NCI-H748 treated with DMSO at 0.1 percent for 48 hours (cell line): ENCODE data around the gene ERCC1.
"Not testable (repeated sequence)": the region's sequence is repeated elsewhere in the genome, so short reads cannot be mapped to it uniquely, and the experiment has no call there.

Experiments used
- DNase-seq: peaks from one replicate; lab custom pipeline; 2025; lab: John Stamatoyannopoulos, UW

The ERCC1 gene

GRCh38 chr19:45455707-45456499 lies 32.2 kb upstream of the ERCC1 start:
- DNase-seq, result no peak

DNA sequence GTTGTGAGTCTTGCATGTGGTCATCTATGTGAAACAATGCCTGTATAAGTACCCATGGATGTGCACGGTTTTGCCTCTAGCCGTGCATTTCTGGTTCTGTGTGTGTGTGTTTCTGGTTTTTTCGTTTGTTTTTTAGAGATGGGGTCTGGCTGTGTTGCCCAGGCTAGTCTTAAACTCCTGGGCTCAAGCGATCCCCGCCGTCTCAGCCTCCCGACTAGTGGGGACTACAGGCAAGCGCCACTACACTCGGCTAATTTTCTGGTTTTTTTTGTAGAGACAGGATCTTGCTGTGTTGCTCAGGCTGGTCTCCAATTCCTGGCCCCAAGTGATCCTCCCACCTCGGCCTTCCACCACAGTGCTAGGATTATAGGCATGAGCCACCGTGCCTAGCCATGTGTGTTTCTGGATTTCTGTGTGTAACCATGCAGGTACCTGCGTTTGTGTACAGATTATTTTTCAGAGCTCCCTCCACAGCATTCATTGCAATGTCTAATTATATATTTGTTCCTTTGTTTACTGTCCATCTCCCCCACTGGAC lies 28.2 kb upstream of the ERCC1 start:
- no peak for DNase-seq

DNA sequence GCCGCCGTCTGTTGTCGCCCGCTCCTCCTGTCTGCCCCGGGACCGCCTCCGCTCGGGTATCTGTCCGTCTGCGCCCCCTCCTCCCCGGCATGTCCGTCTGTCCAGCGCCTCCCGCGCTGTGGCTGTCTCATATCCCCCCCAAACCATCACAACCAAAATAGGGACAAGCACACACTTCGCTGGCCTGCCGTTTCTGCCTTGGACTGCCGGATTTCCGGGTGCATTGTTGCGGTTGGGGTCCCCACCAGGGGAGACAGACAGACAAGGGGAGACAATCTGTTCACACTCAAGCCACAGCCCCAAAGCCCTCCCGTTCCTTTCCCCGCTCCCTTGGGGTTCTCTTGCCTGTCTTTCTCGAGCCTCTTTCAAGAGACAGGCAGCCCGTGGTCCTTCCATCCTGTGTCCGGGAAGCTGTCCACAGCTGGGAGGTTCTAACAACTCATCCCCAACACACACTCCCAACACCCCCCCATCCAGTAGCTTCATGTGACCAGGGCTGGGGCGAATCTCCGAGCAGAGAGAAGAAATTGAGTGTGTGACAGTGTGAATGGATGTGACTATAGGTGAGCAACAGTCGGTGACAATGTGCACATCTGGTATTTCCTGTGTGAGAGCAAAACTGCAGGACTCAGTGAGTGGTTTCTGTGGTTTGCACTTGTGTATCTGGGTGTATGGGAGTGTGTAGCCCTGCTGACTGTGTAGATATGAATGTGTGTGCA lies 27.6 kb upstream of the ERCC1 start:
- no peak for DNase-seq

DNA sequence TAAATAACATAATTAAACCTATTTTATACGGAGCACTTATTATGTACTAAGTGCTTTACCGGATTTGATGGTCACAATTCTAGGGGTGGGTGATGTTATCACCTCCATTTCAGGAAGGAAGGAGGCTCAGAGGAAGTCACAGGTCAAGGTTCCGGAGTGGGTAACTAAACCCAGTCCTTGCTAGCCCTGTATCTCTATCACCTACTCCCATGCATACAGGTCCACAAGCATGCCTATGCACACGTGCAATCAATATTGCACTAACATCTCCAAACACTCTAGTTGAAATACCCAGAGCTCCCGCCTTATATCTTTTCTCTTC lies 26.3 kb upstream of the ERCC1 start:
- DNase-seq, result no peak

GRCh38 chr19:45448887-45449299 lies 25.2 kb upstream of the ERCC1 start:
- DNase-seq, result no peak

DNA sequence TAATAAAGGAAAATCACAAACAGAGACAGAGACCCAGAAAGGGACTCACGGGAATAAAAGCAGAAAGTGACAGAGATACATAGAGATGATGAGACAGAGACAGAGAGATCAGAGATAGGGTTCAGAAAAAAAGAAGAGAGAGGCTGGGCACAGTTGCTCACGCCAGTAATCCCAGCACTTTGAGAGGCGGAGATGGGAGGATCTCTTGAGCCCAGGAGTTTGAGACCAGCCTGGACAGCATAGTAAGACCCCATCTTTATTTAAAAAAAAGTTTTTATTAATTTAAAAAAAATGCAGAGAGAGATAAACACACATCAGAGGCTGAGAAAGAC lies 24.7 kb upstream of the ERCC1 start:
- no peak for DNase-seq

GRCh38 chr19:45446944-45447343 lies 23.2 kb upstream of the ERCC1 start:
- DNase-seq, result no peak

DNA sequence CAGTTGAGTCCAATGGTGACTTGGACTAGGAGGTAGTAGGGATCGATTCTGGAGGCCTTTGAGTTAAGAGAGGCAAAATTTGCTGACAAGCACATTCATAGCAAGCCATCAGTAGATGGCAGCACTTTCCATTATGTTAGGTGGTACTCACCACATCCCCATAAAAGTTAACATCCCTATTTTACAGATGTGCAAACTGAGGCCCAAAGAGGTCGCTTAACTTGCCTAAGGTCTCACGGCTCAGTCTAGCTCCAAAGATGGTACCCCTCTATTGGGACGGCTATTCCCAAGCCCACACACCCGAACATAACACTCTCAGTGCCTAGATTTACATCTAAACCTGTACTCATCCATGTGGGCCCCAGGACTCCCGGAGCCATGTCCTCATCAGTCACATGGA lies 22.6 kb upstream of the ERCC1 start:
- DNase-seq, result no peak

DNA sequence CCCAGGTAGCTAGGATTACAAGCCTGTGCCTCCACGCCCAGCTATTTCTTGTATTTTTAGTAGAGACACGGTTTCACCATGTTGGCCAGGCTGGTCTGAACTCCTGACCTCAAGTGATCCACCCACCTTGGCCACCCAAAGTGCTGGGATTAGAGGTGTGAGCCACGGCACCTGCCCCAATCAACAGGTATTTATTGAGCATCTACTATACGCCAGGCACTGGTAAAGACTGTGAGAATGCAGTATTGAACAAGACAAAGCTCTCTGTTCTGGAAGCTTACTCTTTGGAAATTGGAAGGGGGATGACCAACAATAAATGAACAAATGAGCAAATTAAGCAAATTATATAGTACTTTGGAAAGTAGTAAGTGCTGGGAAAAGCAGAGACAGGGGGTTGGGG lies 21.4 kb upstream of the ERCC1 start:
- DNase-seq, result no peak

DNA sequence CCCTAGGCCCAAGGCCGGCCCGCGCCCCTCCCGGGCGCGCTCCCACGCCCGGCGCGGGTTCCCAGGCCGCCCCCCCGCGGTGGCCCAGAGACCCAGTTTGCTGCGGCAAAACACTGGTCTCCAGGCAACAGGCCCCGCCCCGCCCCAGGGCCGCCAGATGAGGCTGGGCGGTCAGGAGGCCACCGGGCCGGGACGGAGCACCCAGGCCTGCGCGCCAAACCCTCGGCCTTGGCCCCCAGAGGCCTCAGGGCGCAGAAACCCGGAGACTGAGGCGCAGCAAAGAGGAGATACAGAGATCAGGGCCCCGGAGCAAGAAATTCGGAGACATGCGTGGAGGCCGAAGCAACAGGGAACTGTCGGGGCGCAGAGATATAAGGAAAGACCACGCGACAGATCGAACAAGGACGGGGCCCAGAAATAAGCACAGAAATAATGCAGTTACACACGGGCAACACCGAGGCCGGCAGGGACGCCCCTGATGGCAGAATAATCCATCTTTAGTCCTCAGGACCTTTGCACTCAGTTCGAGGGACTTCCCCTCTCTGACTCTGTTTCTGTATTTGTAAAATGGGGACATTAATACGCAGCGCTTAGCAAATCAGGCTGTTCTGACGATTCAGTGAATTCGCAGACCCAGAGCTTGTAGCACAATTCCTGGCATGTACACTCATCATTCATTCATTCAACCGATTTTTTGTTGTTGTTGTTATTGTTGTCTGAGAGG lies 20.8 kb upstream of the ERCC1 start:
- peak; percentile 37 for DNase-seq

GRCh38 chr19:45443462-45444317 lies 20.0 kb upstream of the ERCC1 start:
- peak; percentile 56 for DNase-seq

DNA sequence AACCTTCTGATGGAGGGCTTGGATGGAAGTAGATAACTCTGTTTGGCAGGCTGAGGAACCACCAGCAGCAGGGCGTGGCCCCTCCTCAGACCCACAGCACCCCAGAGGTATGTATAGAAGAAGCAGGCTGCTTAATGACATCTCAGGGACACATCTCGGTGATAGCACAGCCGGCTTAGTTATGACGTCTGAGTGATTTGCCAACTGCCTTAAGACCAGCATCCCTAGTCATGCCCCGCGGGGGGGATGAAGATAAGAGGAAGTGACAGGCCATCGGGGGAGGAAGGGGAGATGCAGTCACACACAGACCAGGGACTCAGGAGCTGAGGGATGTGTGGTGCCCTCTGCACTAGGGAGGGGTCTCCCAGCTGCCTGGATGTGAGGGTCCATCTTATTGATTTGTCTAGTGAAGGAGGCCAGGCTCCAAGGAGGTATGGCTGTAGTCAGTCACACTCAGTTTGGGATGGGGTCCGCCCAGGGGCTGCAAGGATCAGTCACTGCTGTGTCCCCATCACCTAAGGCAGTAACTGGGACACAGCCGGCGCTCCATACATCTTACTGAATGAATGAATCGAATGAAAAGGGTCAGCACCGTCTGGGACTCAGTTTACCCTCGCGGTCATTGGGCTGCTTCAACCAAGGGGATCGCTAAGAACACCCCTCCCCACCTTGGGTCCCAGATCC lies 19.2 kb upstream of the ERCC1 start:
- no peak for DNase-seq

DNA sequence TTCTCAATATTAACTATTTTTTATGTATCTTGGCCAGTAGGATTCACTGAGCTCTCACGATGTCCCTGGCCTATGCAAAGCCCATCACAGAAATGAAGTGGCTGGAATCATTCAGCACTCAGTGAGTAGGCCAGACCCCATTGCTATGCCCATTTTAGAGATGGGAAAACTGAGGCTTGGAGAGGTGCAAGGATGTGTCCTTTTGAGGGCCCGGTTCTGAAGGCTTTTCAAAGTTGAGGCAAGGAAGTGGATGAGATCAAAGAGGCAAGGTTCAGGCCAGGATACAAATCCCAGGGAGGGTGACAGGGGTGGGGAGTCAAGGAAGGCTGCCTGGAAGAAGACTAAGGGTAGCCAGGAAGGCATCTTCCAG lies 18.7 kb upstream of the ERCC1 start:
- DNase-seq, result no peak

DNA sequence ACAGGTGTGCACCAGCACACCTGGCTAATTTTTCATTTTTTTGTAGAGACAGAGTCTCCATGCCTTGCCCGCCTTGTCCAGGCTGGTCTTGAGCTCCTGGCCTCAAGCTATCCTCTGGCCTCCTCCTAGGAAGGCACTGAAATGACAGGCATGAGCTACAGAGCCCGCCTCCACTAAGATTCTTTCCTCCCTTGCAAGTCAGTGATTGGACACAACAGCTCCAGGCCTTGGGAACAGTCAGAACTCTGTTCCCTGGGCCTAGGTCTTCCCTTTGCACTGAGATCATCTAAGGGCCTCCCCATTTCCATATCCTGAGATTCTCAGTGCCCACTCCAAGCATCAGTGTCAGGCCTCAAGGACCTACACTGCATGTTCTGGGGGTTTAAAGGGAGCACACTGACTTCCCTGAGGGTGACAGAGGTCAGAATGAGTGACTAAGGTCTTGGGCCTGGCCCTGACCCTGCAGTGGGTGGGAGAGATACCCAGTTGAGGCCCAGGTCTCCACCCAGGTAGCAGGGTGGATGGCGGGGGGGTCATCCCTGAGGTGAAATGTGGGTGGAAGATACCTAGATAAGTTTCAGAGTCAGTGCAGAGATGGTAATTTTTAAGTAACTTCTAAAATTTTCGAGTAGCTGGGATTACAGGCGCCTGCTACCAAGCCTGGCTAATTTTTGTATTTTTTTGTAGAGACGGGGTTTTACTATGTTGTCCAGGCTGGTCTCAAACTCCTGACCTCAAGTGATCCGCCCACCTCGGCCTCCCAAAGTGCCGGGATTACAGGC lies 17.3 kb upstream of the ERCC1 start:
- DNase-seq, result no peak

DNA sequence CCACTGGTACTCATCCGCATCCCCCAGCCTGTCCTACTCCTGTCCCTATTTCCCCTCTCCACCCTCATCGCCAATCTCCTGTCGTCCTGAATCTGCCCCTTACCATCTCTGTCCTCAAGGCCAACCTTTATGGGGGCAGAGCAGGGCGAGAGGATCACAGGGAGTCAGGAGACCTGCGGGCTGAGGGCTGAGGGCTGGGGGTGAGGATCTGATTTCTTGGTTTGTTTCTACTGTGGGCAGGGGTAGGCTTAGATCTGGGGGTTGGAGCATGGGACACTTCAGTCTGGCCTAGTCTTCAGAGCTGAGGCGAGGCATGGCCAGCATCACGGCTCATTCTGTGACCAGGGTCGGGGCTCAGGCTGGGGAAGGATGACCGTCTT lies 16.5 kb upstream of the ERCC1 start:
- DNase-seq, result no peak

DNA sequence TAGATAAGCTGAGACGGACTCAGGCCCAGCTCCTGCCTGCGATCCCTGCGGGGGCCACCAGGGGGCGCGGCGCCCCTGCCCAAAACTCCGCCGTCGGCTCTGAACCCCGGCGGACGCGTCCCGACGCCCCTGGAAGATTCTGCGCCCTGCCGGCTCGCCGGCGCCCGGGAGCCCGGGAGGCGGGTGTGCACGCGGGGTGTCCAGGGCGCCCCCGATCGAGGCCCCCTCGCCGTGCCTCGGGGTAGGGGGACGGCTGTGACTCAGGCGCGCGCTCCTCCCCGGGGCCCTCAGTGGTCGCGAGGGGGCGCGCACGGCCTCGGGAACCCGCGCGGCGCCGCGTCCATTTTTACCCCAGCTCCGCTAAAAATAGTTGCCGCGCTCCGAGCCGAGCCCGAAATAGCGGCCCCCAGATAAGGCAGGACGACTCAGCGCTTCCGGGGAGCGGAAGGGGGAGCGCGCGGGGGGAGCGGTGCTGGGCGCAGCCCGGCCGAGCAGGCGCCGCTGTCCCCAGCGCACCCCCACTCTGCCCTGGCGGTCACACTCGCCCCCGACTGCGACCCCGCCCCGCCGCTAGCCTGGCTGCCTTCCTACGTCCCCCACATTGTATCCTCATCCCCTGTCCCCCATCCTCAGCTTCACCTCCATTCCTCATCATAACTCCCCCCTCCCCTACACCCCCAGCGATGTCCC lies 16.0 kb upstream of the ERCC1 start:
- DNase-seq, result peak; percentile 51

GRCh38 chr19:45439190-45439568 lies 15.5 kb upstream of the ERCC1 start:
- no peak for DNase-seq

GRCh38 chr19:45437328-45437727 lies 13.6 kb upstream of the ERCC1 start:
- no peak for DNase-seq

DNA sequence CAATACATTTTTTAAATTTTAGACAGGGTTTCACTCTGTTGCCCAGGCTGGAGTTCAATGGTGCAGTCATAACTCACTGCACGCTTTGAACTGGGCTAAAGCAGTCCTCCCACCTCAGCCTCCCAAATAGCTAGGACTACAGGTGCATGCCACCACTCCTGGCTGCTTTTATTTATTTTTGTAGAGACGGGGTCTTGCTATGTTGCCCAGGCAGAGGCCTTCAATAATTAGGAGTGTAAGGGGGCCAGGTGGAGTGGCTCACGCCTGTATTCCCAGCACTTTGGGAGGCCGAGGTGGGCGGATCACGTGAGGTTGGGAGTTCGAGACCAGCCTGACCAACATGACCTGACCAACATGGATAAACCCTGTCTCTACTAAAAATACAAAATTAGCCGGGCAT lies 8.8 kb upstream of the ERCC1 start:
- DNase-seq, result not testable (repeated sequence)

- DNase-seq, result not testable (repeated sequence)
Observed at GRCh38 chr19:45431008-45431407, 7.3 kb upstream of the ERCC1 start.
